HG03139 (cell line): ENCODE results near the gene TOMM40L.

ENCODE experiments used
- ATAC-seq: cut with Tn5 transposase; IDR thresholded peaks from one replicate; pipeline ENCODE4 v1.9.1; 2021; ENCODE audit not compliant: unreplicated experiment

Gene TOMM40L

GRCh38 chr1:161196521-161197451 lies 29.1 kb upstream of the TOMM40L start:
- ATAC-seq = no peak

GRCh38 chr1:161197560-161198193 lies 28.2 kb upstream of the TOMM40L start:
- ATAC-seq = no peak

DNA sequence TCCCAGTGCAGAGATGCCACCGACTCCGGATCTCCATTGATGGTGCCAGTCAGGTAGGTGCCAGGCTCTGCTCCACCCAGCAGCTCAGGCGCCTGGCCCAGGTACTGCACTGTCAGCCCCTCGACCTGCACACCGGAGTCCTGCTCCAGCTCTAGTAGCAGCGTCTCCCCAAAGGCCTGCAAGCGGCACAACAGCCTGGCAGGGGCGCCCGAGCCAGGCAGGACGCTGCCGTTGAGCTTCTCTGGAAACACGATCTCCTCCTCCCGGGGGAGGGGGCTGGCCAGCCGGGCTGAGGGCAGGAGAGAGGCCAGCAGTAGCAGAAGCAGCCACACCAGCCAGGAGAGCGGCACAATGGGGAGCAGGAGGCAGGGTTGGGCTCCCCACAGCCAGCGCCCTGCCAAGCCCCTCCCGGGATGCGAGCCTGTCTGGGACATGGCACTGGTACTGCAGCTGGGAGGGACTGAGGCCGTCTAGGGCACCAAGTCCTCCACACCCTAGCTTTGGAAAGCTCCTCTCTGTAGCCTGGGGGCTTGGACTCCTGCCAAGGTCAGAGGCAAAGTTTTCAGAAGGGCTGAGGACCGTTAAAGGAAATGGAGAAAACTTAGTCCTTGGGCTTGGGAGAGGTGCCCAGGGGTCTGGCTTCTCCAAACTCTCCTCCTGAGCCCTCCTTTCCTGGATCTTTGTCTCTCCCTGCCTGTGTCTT lies 27.5 kb upstream of the TOMM40L start:
- ATAC-seq = no peak

GRCh38 chr1:161198897-161199431 lies 26.9 kb upstream of the TOMM40L start, which contains the start of gene ADAMTS4:
Gene ADAMTS4 (minus strand): TSS chr1:161199054. CDS start chr1:161198627, 427 bp downstream.
- ATAC-seq = no peak

DNA sequence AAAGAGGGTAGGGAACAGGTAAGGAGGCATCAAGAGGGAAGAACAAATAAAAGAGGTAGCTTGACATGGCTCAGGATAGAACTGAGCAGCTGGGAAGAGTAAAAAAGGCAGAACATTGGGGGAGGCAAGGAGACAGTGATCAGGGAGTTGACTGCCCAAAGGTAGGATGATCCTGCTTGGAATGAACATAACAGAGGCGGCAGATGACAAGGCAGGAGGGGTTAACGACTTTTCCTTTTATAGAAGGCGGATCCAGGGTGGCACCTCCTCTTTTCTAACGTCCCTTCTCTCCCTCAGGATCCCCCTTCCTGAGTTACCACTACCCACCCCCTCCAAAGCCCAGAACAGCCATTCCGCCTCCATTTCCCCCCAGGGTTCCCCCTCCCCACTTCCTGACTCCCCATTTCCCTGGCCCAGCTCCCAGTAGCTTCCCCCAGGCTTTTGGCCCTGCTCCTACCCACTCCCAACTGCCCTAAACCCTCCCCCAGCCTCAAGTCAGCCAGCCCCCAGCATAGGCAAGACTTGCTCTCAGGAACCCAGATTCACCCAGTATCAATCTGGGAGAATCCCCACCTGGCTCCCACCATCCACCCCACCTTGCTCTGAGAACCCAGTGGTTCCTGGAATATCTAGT lies 26.2 kb upstream of the TOMM40L start:
- no peak for ATAC-seq

GRCh38 chr1:161200421-161200991 lies 25.4 kb upstream of the TOMM40L start:
- no peak for ATAC-seq

- no peak for ATAC-seq
Observed at GRCh38 chr1:161200992-161201835, 24.6 kb upstream of the TOMM40L start.

DNA sequence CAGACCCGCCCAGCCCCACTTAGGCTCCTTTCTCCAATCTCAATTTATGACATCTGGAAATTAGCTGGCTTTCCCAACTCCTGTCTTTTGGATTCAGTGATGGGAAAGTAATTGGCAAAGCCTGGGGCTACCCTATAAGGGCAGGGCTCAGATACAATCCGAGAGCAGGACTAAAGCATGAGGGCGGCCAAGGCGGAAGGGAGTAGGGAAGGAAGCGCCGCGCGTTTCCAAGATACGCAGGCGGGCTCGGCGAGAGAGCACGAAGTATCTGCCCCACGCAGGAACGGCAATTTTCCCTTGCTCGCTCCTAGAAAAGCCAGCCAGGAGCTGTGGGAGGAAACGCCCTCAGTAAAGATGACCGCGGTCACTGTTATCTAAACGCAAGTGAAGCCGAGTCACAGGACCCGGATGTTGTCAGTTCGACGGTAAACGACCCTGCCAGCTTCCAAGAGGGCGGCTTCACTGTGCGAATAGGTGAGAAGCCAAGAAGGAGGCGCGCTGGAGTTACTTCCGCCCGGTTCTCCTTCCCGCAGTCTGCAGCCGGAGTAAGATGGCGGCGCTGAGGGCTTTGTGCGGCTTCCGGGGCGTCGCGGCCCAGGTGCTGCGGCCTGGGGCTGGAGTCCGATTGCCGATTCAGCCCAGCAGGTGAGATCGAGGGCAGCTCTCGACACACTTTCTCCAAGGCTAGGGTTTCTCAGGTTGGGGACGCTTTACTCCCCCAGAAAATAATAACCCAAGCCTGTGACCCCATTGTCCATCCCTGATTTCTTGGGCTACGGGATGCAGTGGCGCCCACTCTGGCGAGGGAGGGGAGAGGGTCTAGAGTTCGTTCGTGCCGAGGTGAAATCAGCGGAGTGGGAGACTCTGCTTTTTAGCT lies 23.8 kb upstream of the TOMM40L start, which contains the start of gene NDUFS2:
Gene NDUFS2 (plus strand): TSS at position 532 of the 877 bp plus-strand sequence. CDS start 19 bp downstream, at position 551.
- peak; percentile 97 for ATAC-seq

- ATAC-seq = no peak
Observed at GRCh38 chr1:161206411-161207140, 19.3 kb upstream of the TOMM40L start.

- no peak for ATAC-seq
Observed at GRCh38 chr1:161207173-161207572, 18.7 kb upstream of the TOMM40L start.

DNA sequence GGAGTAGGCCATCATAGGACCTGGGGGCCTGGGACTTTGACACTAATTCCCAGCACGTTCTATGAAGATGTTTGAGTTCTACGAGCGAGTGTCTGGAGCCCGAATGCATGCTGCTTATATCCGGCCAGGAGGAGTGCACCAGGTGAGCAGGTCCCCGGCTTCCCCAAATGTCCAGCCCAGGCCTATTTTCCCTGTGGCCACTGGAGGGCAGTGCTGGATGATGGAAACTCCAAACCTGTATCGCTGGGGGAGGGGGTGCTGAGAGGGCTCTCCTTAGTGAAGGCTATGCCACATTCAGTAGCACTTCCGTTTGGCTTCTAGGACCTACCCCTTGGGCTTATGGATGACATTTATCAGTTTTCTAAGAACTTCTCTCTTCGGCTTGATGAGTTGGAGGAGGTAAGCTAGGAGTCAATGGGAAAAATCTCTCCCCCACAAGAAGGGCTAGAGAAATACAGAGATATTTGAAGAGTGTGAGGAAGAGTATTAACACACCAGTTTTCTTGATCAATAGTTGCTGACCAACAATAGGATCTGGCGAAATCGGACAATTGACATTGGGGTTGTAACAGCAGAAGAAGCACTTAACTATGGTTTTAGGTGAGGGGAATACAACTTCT lies 16.0 kb upstream of the TOMM40L start:
- no peak for ATAC-seq

DNA sequence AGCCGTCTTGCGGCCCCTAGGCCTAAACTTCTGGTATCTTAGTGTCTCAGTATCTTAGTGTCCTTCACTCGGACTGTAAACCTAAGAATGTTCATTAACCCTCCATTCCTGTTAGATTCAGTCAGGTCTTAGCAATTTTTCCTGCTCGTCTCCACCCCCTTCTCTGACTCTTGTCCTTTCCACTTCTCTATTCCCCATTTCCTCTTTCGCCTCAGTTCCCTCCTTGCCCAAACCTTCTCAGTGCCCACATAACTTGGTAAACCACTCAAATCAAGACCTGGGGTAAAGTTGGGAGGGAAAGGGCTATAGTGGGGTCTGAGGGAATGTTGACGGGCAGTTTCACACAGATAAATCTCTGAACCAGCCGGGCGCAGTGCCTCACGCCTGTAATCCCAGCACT lies 11.5 kb upstream of the TOMM40L start:
- ATAC-seq = no peak

DNA sequence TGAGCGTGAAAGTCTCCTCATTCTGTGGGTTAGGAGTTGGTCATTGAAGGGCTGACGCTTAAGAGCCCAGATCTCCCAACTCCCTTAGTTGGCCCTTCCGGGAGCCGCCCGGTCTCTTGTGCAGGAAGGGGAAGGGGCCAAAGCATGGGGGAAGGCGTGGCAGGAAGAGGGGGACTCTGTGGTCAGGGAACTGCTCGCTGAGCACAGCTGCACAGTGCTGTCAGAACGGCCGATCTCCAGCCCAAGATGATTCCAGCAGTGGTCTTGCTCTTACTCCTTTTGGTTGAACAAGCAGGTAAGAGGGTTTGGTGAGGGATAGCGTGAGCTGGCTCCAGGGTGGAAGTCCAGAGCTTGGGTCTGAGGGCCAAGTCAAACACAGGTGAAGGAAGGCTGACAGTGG lies 10.8 kb upstream of the TOMM40L start, which contains the start of gene FCER1G:
Gene FCER1G (plus strand): TSS at position 220 of the 400 bp plus-strand sequence. CDS start 27 bp downstream, at position 247.
- ATAC-seq = no peak

GRCh38 chr1:161216945-161217712 lies 8.7 kb upstream of the TOMM40L start:
- ATAC-seq = peak; percentile 80

- ATAC-seq = no peak
Observed at GRCh38 chr1:161217831-161218230, 8.0 kb upstream of the TOMM40L start.

DNA sequence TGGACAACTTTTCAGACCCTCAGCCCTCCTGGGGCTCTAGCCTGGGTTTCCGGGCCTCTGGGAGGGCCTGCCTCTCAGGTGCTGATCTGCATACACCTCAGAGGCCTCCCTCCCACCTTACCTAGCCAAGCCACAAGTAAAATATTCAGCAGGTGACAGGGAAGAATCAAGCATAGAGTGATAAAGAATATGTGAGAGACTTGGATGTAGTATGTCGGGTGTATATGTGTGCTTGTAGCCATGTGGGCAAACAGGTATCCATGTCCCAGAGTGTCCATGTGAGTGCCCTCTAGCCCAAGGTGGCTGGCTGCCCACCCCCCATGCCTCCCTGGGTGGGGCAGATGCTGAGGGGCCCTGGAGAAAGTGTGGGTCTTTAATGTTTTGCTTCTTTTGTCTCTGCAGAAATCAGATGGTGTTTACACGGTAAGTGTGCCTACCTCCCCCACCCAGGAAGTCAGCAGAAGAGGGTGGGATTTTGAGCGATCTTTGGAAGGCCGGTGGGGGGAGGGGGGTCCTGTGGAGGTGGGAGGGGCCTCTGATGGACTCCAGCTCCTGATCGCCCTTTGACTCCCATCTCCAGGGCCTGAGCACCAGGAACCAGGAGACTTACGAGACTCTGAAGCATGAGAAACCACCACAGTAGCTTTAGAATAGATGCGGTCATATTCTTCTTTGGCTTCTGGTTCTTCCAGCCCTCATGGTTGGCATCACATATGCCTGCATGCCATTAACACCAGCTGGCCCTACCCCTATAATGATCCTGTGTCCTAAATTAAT lies 7.4 kb upstream of the TOMM40L start:
- no peak for ATAC-seq
